Suppressor macrophage (primary cell): ENCODE results near the gene CD9.

ENCODE experiments used
- DNase-seq, 4 experiments: peaks; one replicate each; pipeline ENCODE4 v3.0.0-alpha.2; 2020 to 2022

Gene CD9

DNA sequence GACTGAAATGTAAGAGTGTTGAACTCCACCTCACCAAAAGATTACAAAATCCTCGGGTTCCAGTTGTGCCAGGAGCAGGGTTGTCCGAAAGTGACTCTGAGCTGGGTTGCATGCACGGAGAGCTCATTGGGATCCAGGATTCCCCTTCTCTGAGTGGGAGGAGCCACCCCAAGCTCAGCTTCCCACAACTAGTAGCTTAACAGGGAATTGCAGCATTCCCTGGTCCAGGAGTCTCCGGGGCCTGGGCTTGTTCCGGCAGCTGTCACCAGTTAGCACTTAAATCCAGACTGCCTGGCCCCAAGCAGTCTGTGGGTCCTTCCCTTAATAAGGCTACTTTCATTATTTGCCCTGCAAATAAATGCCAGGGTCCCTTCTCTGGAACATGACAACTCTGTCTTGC lies 50.1 kb downstream of the CD9 start:
- DNase-seq, result no peak

DNA sequence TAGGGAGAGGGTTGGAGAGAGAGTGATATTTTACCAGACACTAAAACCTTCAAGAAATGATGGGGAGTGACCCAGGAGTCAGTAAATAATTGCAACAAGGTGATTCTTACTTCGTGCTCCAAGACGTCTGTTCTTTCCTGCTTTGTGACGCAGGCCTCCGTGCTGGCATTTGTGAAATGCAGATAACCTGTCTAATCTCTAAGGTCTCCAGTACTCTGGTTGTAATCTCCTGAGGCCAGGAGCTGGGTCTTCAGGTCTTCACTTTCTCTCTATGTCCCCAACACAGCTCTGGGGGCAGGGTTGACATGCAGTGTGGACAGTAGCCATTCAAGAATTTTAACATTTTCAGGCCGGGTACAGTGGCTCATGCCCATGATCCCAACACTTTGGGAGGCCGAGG lies 53.1 kb downstream of the CD9 start:
- DNase-seq, result no peak

DNA sequence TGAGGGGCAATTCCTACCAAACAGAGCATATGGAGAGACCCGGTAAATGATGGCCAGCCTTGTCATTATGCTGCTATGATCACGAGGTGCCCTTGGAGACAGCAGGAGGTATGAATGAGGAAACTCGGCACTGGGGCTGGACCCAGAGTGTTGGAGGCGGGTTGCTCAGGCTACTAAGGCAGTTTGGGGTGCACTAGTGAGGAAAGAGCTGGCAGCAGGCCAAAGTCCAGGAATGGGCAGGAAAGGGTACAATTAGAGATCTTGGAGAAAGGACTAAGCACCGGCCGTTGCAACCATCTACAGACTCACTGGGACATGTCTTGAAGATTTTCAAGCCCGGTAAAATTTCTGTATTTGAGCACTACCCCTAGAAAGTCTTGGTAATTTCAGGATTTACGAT lies 54.3 kb downstream of the CD9 start:
- DNase-seq, result no peak

DNA sequence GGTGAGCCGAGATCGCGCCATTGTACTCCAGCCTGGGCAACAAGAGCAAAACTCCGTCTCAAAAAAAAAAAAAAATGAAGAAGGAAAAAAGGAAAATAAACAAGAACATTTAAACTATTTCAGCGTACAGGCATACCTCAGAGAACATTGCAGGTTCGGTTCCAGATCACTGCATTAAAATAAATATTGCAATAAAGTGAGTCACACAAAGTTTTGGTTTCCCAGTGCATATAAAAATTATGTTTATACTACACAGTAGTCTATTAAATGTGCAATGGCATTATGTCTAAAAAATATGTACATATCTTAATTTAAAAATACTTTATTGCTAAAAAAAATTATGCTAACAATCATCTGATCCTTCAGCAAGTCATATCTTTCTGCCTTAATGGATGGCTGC lies 56.8 kb downstream of the CD9 start:
- no peak for DNase-seq

DNA sequence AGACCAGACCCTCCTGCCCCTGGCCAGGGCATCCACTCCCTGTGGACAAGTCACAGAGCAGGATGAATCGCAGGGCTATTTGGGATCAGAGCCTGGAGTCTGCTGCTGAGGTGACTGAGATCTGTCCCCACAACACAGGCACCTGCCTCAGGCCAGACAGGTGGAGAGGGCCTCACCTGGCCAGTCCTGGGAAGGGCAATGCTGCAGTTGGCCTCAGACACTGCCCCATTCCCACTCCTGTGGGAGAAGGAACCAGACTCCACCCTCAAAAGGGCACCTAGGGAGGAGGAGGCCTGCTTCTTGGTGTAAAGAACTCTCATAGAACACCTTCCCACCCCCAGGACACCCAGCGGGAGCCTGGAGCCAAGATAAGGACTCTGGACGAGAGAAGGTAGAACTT lies 62.0 kb downstream of the CD9 start:
- DNase-seq, result no peak

DNA sequence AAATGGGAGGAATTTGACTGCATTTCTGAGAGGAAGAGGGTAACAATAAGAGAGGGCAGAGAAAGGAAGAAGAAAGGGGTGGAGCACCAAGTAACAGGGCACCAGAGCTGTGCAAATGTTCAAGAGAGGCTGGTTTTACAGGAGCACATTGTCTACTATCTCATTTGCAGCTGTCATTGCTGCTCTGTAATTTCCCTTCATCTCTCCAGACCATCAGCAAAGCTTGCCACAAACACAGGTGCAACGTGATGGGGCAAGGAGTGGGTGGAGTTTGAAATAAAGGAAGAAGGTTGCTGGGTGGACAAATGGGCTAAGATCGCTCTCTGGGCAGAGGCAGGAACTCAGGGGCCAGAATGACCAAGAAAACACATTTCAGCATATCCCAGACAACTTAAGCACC lies 62.4 kb downstream of the CD9 start:
- no peak for DNase-seq

DNA sequence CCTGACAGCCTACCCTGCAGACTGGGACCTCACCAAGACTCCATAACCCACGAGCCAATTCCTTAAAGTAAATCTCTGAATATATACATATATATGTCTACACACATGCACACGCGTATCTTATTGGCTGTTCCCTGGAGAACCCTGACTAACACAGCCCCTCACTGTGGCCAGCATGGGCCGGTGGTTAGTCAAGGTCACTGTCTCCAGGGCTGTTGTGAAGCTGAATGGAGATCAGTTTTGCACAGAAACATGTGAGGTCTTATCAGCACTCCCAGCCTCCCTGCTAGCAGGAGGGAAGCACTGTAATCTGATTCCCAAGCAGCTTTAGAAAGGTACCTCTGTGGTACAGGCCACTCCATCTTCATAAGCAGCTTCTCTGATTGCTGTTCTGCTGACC lies 63.7 kb downstream of the CD9 start:
- DNase-seq, result no peak

DNA sequence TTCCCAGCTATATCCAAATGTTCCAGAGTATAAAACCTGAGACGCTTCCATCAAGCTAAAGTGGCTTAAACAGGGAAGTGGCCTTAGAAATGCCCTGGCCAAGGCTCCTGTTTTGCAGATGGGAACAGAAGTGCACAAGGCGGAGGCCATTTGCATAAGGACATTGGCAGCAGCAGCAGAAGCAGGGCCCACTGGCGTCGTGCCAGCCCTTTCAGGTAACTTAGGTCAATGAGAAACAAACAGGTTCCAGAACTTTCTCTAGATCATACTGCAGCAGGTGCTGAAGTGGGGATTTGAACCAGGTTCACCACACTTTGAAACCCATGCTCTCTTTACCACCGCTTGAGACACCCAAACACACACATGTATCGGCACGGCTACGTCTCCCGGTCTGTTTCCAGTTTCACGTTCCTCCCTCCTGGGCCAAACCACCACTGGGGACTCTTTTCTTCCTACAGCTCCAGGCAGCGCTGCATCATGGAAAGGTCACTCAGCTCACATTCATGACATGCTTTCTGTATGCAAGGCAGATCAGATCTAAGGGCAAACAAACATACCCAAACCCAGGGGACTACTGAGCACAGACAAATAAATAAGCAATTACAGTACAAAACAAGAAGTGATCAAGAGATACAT lies 64.3 kb downstream of the CD9 start:
- DNase-seq, result no peak

DNA sequence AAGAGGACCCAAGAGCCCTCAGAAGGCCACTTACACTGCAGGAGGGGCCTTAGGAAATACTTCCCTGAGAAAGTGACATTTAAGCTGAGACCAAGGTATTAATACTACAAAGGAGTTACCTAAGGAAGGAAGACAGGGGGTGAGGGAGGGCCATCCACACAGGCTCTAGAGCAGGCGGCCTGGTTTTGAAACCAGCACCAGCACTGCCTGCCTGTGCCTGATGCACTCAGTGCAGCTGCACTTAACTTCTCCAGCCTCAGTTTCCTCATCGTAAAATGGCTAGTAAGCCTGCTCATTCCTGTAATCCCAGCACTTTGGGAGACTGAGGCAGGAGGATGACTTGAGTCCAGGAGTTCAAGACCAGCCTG lies 64.8 kb downstream of the CD9 start:
- no peak for DNase-seq

DNA sequence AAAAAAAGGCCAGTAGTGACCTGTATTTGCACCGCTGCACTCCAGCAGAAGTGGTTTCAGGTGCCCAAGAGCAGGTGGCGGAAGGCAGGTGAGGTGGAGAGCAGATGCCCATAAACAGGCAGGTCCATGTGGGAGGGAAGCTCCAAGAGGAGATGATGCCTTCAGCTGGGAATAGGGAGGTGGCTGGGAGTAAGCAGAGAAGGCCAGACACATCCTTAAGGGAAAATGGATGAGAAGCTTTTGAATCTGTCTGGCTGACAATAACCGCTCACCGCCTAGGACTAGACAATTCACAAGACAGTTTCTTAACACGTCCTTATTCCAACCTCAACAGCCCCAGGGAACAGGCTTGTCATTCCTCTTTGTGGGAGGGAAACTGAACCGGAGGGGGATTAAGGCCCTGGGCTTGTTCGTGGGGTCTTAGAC lies 66.4 kb downstream of the CD9 start:
- DNase-seq, result no peak

DNA sequence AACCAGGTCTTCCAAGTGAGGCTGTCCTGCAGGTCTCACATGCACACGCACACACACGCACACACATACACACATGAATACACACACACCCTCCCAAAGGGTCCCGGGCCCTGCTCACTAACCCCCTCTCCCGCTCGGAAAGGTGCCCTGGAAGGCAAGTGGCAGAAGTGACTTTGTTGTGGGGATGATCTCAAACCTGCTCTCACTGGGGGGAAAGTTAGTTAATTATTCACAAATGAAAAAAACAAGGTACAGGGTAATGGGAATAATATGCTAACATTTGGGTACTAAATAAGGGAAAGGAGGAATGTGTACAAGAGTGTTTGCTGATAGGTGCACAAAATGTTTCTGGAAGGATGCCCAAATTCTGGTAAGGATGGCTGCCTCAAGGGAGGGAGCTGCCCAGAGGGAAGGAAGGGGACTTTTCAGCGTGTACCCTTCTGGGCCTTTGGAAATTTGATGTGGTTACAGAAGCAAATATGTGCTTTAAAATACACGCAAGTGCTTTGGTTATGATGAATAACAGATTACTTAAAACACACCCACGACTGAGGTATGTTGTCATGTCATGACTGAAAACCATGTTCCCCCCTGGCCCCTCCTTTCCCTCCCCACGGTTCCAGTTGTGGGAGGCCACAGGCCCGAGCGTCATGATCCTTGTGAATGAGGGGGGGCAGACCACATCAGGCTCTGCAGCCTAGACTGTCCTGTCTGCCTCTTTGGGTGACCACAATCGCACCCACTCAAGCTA lies 66.9 kb downstream of the CD9 start:
- peak in 3 of 4 experiments; percentile 28 to 48 (median 39) for DNase-seq

DNA sequence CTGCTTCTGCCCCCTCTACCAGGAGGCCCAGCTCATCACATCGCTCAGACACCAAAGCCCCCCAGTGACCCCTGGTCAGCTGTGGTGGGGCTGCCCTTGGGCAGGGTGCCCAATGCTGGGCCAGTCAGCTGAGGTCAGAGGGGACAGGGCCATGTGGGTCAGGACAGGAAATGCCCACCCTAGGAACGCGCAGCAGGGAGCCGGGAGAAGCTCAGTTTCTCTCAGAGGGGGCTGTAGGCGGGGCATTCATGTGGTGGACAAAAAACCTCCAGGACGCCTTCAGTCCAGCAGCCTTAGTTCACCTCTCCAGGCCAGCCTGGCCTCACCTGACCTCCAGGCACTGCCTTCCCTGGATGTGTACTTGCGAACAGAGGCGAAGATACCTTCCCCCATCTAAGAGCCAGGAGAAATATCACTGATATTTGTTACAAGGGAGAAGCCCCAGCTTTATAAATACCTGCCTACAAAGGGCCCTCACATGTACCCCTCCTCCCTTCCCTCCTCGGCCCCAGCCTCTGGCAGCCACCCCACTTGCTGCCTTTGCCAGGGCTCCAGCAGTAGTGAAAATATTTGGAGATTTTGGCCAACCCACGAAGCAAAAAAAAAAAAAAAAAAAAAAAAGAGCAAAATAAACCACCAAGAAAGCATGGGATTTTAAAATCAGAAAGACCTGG lies 68.4 kb downstream of the CD9 start:
- no peak for DNase-seq

DNA sequence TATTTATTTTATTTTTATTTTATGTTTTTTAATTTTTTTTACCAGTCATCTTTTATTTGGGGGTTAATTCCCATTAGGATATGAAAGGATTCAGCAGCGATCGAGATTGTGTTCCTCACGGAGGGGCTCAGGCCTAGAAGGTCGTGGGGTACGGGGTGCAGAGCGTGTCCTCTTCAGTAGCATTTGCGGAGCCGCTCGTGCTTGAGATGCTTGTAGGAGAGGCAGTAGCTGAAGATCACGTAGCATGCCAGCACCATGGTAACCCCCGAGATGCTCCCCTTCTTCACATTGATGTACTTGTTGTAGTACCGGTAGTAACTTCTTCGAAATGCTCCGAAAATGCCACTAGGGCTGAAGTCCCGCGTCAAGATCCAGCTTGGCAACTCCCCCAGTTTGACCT lies 69.8 kb downstream of the CD9 start:
- DNase-seq, result no peak

DNA sequence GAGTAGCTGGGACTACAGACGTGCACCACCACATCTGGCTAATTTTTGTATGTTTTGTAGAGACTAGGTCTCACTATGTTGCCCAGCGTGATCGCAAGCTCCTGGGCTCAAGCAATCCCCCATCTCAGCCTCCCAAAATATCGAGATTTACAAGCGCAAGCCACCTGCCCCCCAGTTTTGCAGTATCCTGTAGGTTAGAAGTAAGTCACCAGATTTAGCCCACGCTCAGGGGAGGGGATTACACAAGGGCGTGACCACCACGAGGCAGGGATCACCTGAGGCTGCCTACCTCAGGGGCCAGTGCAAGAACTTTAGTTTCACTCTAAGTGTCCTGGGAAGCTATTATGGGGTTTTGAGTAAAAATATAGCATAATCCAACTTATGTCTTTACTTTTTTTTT lies 71.1 kb downstream of the CD9 start:
- DNase-seq, result no peak

DNA sequence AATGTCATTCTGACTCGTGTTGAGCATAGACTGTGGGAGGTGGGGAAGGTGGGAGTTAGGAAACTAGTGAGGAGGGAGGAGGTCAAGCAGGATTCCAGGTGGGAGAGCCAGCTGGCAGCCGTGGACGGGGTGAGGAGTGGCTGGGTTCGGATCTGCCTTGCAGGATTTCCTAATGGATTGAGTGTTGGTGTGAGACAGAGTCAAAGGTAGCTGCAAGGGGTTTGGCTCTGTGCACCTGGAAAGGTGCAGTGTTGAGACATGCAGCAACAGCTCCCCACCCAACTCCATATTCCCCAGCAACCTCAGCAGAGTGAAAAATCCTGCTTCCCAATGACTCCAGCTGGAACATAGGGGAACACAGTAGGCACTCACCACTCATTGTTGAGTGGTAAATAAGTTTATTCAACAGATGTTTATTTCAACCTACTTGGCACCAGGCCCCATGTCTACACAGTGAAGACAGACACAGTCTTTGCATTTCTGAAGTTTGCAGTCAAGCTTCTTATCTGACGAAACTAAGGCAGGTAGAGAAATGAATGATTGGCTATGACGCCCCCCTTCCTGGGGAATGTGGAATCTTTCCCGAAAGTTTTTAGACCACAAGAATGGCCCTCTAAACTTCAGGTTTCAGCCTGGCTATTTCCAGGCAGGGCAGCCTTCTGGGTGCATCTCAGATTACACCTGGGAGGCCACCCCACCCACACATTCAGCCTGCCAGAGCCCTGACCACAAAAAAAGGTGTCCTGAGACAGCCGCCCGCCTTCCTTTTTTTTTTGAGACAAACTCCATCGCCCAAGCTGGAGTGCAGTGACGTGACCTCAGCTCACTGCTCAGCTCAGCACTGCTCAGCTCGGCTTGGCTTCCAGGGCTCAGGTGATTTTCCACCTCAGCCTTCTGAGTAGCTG lies 72.4 kb downstream of the CD9 start:
- no peak for DNase-seq

DNA sequence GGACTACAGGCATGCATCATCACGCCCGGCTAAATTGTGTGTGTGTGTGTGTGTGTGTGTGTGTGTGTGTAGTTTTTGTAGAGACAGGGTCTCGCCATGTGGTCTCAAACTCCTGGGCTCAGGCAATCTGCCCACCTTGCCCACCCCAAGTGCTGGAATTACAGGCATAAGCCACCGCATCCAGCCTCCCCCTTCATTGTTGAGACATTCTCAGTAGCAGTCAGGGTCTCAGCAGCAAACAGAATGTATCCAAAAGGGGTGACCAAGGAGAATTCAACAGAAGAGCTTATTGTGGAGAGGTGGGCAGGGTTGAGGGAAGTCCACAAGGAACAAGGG lies 73.0 kb downstream of the CD9 start:
- DNase-seq, result no peak

DNA sequence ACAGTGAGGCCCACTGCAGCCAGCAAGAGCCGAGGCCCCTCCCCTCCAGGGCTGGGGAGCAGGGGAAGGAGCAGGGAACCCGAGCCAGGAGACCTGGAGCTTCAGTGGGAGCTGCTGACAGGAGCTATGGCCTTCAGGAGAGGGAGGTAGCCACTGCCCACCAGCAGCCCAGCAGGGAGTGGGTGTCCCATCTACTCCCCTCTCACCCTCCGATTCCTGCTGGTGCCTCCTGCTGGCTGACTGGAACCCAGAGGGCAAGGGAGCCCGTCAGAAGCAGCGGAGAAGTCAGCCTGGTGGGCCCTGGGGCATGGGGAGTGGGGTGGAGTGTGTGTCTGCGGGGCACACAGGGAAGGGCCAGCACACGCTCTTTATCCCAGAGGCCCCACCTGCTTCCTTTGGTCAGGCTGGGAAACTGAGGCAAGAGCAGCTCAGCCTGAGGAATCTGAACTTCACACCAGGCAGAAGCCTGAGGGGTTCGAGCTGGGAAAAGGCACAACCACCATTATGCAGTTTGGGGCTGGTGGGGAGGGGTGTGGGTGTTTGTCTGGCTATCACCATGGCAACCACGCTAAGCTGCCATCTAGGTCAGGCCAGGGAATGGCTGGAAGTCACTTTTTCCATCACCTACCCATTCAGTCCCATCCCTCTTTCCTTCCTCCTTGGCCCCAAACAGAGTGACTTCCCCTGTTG lies 73.5 kb downstream of the CD9 start:
- DNase-seq, result peak in 2 of 4 experiments; percentile 35 to 37

DNA sequence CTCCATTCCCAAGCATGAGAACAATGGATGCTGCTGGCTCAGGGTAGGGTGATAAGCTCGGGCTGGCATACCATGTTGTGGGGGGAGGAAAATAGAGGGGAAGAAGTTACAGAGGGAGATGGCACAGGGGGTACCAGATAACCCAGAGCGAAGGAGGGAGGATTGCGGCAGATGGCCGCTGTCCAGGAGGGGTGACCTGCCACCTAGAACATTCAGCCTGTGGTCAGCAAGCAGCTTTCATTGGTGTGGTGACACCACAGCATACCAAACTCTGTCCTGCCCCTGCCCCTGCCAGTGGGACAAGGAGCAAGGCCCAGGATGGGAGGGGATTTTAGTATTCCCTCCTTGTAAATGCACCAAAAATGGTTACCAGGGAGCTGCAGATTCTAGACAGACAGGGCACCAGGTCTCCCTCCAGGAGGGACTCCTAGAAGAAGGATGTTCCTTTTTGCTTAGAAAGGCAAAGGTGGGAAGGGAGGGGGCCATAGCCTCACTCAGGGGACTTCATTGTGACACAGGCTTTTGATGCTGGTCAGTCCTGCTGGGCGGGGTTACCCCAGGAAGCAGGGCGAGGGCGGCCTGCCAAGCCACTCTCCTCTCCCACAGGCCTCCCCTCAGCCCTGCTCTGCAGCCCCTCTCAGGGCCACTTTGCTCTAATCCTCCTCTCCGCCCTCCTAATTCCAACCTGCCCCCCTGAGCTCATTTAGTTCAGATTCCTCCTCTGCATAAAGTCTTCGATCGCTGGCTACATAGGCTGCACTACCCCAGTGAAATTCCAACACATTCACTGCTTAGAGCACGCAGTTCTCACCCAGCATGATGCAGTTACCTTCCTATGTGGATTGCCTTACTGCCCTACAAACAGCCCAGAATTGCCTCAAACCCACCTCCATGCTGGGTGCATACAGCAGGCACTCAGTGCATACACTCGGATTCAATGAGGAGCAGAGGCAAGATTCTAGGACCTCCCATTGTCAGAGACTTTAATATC lies 74.3 kb downstream of the CD9 start:
- DNase-seq, result no peak

DNA sequence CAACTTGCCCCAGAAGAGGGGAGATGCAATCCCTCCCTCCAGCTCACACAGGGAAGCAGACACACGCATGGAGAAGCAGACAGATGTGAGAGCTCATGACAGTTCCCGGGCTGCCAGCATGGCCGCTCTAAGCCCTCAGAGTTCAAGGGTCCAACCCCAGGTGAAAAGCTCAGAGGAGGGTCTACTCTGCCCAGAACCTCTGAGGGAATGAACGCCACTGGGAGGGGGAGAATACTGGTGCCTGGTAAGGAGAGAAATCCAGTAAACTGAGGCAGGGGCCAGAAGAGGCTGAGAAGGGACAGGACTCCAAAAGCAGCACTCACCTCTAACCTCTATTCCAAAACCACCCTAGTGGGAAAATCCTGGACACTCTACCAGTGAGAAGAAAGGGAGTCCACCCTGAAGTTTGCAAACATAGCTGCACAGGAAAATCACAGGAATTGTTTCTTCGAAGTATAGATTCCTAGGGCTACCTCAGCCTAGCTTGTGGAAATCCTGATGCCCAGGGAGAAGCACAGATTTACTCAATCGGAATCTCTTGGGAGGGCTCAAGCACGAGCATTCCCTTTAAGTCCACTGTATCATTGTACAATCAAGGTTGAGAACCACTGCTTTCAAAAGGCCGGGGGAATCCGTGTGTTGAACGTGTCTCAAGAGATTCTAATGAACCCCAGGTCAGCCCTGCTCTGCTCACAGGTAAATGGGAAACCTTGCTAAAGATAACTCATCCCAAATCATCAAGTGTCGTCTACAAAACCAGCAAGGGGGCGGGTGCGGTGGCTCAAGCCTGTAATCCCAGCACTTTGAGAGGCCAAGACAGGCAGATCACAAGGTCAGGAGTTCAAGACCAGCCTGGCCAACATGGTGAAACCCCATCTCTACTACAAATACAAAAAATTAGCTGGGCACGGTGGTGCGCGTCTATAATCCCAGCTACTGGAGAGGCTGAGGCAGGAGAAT lies 76.0 kb downstream of the CD9 start:
- DNase-seq, result no peak
